Measurements from ENCODE around the gene OR6P1.

DNA sequence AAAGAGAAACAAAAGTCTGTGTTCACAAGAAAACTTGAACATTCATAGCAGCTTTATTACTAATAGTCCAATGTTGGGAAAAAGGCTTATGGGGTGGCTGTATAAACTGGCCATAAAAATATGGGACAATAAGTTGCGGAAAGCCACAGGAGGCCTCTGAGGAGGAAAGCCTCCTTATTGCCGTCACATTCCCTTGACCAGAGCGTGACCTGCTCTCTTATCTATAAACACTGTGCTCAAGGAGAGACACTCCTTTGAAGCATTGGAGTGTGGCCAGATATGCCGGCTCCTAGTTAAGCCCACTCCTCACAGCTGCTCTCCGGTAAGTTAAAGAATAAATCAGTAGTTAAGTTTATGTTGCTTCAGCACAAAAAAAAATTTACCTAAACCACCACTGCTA, 35.9 kb downstream of the OR6P1 start:
- TF ChIP-seq, protein P1, sequence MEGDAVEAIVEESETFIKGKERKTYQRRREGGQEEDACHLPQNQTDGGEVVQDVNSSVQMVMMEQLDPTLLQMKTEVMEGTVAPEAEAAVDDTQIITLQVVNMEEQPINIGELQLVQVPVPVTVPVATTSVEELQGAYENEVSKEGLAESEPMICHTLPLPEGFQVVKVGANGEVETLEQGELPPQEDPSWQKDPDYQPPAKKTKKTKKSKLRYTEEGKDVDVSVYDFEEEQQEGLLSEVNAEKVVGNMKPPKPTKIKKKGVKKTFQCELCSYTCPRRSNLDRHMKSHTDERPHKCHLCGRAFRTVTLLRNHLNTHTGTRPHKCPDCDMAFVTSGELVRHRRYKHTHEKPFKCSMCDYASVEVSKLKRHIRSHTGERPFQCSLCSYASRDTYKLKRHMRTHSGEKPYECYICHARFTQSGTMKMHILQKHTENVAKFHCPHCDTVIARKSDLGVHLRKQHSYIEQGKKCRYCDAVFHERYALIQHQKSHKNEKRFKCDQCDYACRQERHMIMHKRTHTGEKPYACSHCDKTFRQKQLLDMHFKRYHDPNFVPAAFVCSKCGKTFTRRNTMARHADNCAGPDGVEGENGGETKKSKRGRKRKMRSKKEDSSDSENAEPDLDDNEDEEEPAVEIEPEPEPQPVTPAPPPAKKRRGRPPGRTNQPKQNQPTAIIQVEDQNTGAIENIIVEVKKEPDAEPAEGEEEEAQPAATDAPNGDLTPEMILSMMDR (IDR thresholded peaks at IDR 0.05): no peak
- TF ChIP-seq POLR2A (IDR thresholded peaks at IDR 0.05) (no peak), POLR2AphosphoS5 (IDR thresholded peaks at IDR 0.05) (no peak), EP300 (IDR thresholded peaks at IDR 0.05; ENCODE audit: low read depth) (no peak)

All from transverse colon (tissue), 4 donors.